Stimulated activated naive CD8-positive, alpha-beta T cell treated with anti-CD3 and anti-CD28 coated beads, Interleukin-15, amount 100 ng/mL, for 72 hours (primary cell): ENCODE data around the gene RAC2.
A peak's percentile ranks its signal among the peaks of the same experiment; 100 is the strongest.

Experiments
- ATAC-seq: fragments of 150-1000 bp; cut with Tn5 transposase; 2 replicates; pipeline ENCODE4 v1.10.0; 2021; ENCODE audit warnings: mild to moderate bottlenecking, moderate library complexity
- DNase-seq, 2 donors: peaks; one replicate each; pipeline ENCODE4 v3.0.0; 2021 to 2022
- H3K27ac Mint-ChIP-seq, 2 donors: one replicate each; pipeline ENCODE4 v1.8.0; 2022; ENCODE audit warnings: mild to moderate bottlenecking in 2 of 2, mixed read lengths in 2 of 2, moderate library complexity in 2 of 2
- H3K27me3 Mint-ChIP-seq: one replicate; pipeline ENCODE4 v1.8.0; 2022; ENCODE audit warnings: mixed read lengths
- H3K4me1 Mint-ChIP-seq: one replicate; pipeline ENCODE4 v1.8.0; 2022; ENCODE audit warnings: mild to moderate bottlenecking, mixed read lengths
- H3K4me3 Mint-ChIP-seq, 2 donors: one replicate each; pipeline ENCODE4 v1.8.0; 2022; ENCODE audit warnings: mild to moderate bottlenecking in 2 of 2, mixed read lengths in 2 of 2, moderate library complexity in 1 of 2
- H3K9me3 Mint-ChIP-seq, 2 donors: one replicate each; pipeline ENCODE4 v1.8.0; 2022; ENCODE audit warnings: mixed read lengths in 2 of 2

Gene RAC2

GRCh38 chr22:37267135-37267587, 23.1 kb upstream of the RAC2 start:
- peaks cover 7 to 8% of the 10 kb centered on the region in 2 donors for H3K9me3 Mint-ChIP-seq
- DNase-seq (peak; percentile 72 to 77), ATAC-seq (peak; percentile 95)
- H3K27me3 Mint-ChIP-seq: peaks cover 6% of the 10 kb centered on the region
- peaks cover 42% of the 10 kb centered on the region for H3K4me1 Mint-ChIP-seq
- peak overlapping the region; percentile 87 to 93 for H3K4me3 Mint-ChIP-seq
- peak overlapping the region; percentile 93 to 97 for H3K27ac Mint-ChIP-seq

GRCh38 chr22:37266581-37267134, 22.6 kb upstream of the RAC2 start:
- ATAC-seq (peak; percentile 41), DNase-seq (no peak)
- Mint-ChIP-seq H3K27me3 (peaks cover 9% of the 10 kb centered on the region), H3K9me3 (peaks cover 7 to 8% of the 10 kb centered on the region in 2 donors), H3K4me1 (peaks cover 39% of the 10 kb centered on the region), H3K4me3 (peak overlapping the region; percentile 87 to 93), H3K27ac (peak overlapping the region; percentile 93 to 97)

- ATAC-seq (no peak), DNase-seq (no peak)
- Mint-ChIP-seq H3K4me1 (peaks cover 40% of the 10 kb centered on the region), H3K4me3 (no peak overlapping the region), H3K9me3 (peaks cover 7 to 8% of the 10 kb centered on the region in 2 donors), H3K27me3 (peaks cover 9% of the 10 kb centered on the region), H3K27ac (no peak overlapping the region)
Observed at GRCh38 chr22:37263966-37264887, 20.2 kb upstream of the RAC2 start.

- Mint-ChIP-seq H3K4me1 (peaks cover 31% of the 10 kb centered on the region), H3K9me3 (peaks cover 7 to 8% of the 10 kb centered on the region in 2 donors), H3K27me3 (peaks cover 9% of the 10 kb centered on the region), H3K27ac (no peak overlapping the region), H3K4me3 (no peak overlapping the region)
- no peak for ATAC-seq
- DNase-seq: no peak
Observed at GRCh38 chr22:37262346-37262745, 18.3 kb upstream of the RAC2 start.

- Mint-ChIP-seq H3K4me1 (peaks cover 31% of the 10 kb centered on the region), H3K27me3 (peaks cover 9% of the 10 kb centered on the region), H3K9me3 (peaks cover 7 to 8% of the 10 kb centered on the region in 2 donors), H3K4me3 (peak overlapping the region; percentile 5 to 8), H3K27ac (peak overlapping the region in 1 of 2 donors; percentile 29)
- DNase-seq (peak; percentile 61 to 67), ATAC-seq (peak; percentile 77)
Observed at GRCh38 chr22:37260901-37261336, 16.9 kb upstream of the RAC2 start.

- no peak overlapping the region for H3K27ac Mint-ChIP-seq
- H3K4me1 Mint-ChIP-seq: peaks cover 37% of the 10 kb centered on the region
- DNase-seq (no peak), ATAC-seq (no peak)
- peaks cover 9% of the 10 kb centered on the region for H3K27me3 Mint-ChIP-seq
- H3K9me3 Mint-ChIP-seq: peaks cover 7 to 8% of the 10 kb centered on the region in 2 donors
- peak overlapping the region in 1 of 2 donors; percentile 8 for H3K4me3 Mint-ChIP-seq
Observed at GRCh38 chr22:37260155-37260795, 16.2 kb upstream of the RAC2 start.

GRCh38 chr22:37259540-37260029, 15.5 kb upstream of the RAC2 start:
- H3K4me1 Mint-ChIP-seq: peaks cover 44% of the 10 kb centered on the region
- DNase-seq (no peak), ATAC-seq (peak; percentile 39)
- H3K4me3 Mint-ChIP-seq: peak overlapping the region; percentile 40 to 57
- peak overlapping the region in 1 of 2 donors; percentile 81 for H3K27ac Mint-ChIP-seq
- H3K9me3 Mint-ChIP-seq: peaks cover 6% of the 10 kb centered on the region in 2 donors
- H3K27me3 Mint-ChIP-seq: peaks cover 9% of the 10 kb centered on the region

- no peaks in the 10 kb centered on the region for H3K9me3 Mint-ChIP-seq
- ATAC-seq (no peak), DNase-seq (no peak)
- peaks cover 49% of the 10 kb centered on the region for H3K4me1 Mint-ChIP-seq
- no peak overlapping the region for H3K27ac Mint-ChIP-seq
- peaks cover 9% of the 10 kb centered on the region for H3K27me3 Mint-ChIP-seq
- H3K4me3 Mint-ChIP-seq: no peak overlapping the region
Observed at GRCh38 chr22:37258753-37259401, 14.8 kb upstream of the RAC2 start.

- Mint-ChIP-seq H3K4me3 (no peak overlapping the region), H3K4me1 (peaks cover 53% of the 10 kb centered on the region), H3K27ac (no peak overlapping the region), H3K9me3 (no peaks in the 10 kb centered on the region), H3K27me3 (peaks cover 9% of the 10 kb centered on the region)
- ATAC-seq: no peak
- no peak for DNase-seq
Observed at GRCh38 chr22:37258005-37258752, 14.1 kb upstream of the RAC2 start.

GRCh38 chr22:37256075-37256726, 12.1 kb upstream of the RAC2 start:
- ATAC-seq: peak; percentile 54
- H3K27me3 Mint-ChIP-seq: no peaks in the 10 kb centered on the region
- H3K27ac Mint-ChIP-seq: peak overlapping the region; percentile 29 to 63
- no peak overlapping the region for H3K4me3 Mint-ChIP-seq
- H3K9me3 Mint-ChIP-seq: no peaks in the 10 kb centered on the region
- DNase-seq: no peak
- H3K4me1 Mint-ChIP-seq: peaks cover 60% of the 10 kb centered on the region

GRCh38 chr22:37255558-37256006, 11.5 kb upstream of the RAC2 start:
- H3K4me1 Mint-ChIP-seq: peaks cover 55% of the 10 kb centered on the region
- H3K4me3 Mint-ChIP-seq: no peak overlapping the region
- DNase-seq (no peak), ATAC-seq (no peak)
- H3K27me3 Mint-ChIP-seq: no peaks in the 10 kb centered on the region
- peak overlapping the region; percentile 2 to 89 for H3K27ac Mint-ChIP-seq
- H3K9me3 Mint-ChIP-seq: no peaks in the 10 kb centered on the region

GRCh38 chr22:37254867-37255233, 10.8 kb upstream of the RAC2 start:
- DNase-seq: no peak
- Mint-ChIP-seq H3K27ac (no peak overlapping the region), H3K27me3 (no peaks in the 10 kb centered on the region), H3K4me1 (peaks cover 48% of the 10 kb centered on the region), H3K4me3 (no peak overlapping the region), H3K9me3 (no peaks in the 10 kb centered on the region)
- ATAC-seq: no peak

- Mint-ChIP-seq H3K27me3 (no peaks in the 10 kb centered on the region), H3K27ac (no peak overlapping the region), H3K4me1 (peaks cover 43% of the 10 kb centered on the region), H3K9me3 (no peaks in the 10 kb centered on the region), H3K4me3 (no peak overlapping the region)
- DNase-seq: no peak
- no peak for ATAC-seq
Observed at GRCh38 chr22:37254209-37254866, 10.3 kb upstream of the RAC2 start.
